ENCODE data around the gene COPS2. TPM values are rescaled to one million over a fixed set of nuclear protein-coding genes. Genes with fewer than 3 reads are reported as not detected.

The COPS2 gene
- total RNA-seq, 4 donors from 2014 or later: 55.2 to 69.4 (median 65.5) TPM

GRCh38 chr15:49101536-49101935, 53.9 kb downstream of the COPS2 start:
- no peak overlapping the region for H3K4me3 ChIP-seq
- no peak for DNase-seq (ENCODE audit: extremely low spot score)
- no peaks in the 10 kb centered on the region for H3K27me3 ChIP-seq
- intact Hi-C loops (cut with DNase I): no loop called here
- peaks cover 0 to 18% (median 10%) of the 10 kb centered on the region in 4 donors for H3K36me3 ChIP-seq
- TF ChIP-seq CTCF (IDR thresholded peaks at IDR 0.05) (no peak), EP300 (IDR thresholded peaks at IDR 0.05) (no peak), POLR2A (IDR thresholded peaks at IDR 0.05; ENCODE audit: low read depth) (no peak), POLR2AphosphoS5 (IDR thresholded peaks at IDR 0.05) (no peak)
- WGBS: 86% methylated on average over 2 of the region's 2 CpGs
- no peaks in the 10 kb centered on the region for H3K9me3 ChIP-seq
- no peaks in the 10 kb centered on the region for H3K4me1 ChIP-seq
- no peak overlapping the region for H3K27ac ChIP-seq (replicated peaks in 1 of 4)

- Histone ChIP-seq H3K27ac (replicated peaks in 1 of 4) (no peak overlapping the region), H3K27me3 (no peaks in the 10 kb centered on the region), H3K36me3 (no peaks in the 10 kb centered on the region), H3K9me3 (no peaks in the 10 kb centered on the region), H3K4me3 (no peak overlapping the region), H3K4me1 (no peaks in the 10 kb centered on the region)
- intact Hi-C loops (cut with DNase I): no loop called here
- TF ChIP-seq POLR2AphosphoS5 (IDR thresholded peaks at IDR 0.05) (no peak), CTCF (IDR thresholded peaks at IDR 0.05) (no peak), EP300 (IDR thresholded peaks at IDR 0.05) (no peak), POLR2A (IDR thresholded peaks at IDR 0.05; ENCODE audit: low read depth) (no peak)
- DNase-seq (ENCODE audit: extremely low spot score): no peak
Measured at GRCh38 chr15:49096090-49096750, 59.2 kb downstream of the COPS2 start.

- no peaks in the 10 kb centered on the region for H3K27me3 ChIP-seq
- H3K4me3 ChIP-seq: no peak overlapping the region
- no peaks in the 10 kb centered on the region for H3K9me3 ChIP-seq
- DNase-seq (ENCODE audit: extremely low spot score): no peak
- no peak overlapping the region for H3K27ac ChIP-seq (replicated peaks in 1 of 4)
- WGBS: 67% methylated on average over 1 of the region's 1 CpG
- H3K36me3 ChIP-seq: no peaks in the 10 kb centered on the region
- intact Hi-C loops (cut with DNase I): no loop called here
- TF ChIP-seq CTCF (IDR thresholded peaks at IDR 0.05) (no peak), POLR2AphosphoS5 (IDR thresholded peaks at IDR 0.05) (no peak), EP300 (IDR thresholded peaks at IDR 0.05) (no peak), POLR2A (IDR thresholded peaks at IDR 0.05; ENCODE audit: low read depth) (no peak)
- H3K4me1 ChIP-seq: no peaks in the 10 kb centered on the region
Measured at GRCh38 chr15:49094923-49095322, 60.5 kb downstream of the COPS2 start.

- H3K4me1 ChIP-seq: no peaks in the 10 kb centered on the region
- intact Hi-C loops (cut with DNase I): no loop called here
Measured at GRCh38 chr15:49093252-49094105, 61.9 kb downstream of the COPS2 start.

GRCh38 chr15:49088996-49089395, 66.4 kb downstream of the COPS2 start:
- no peaks in the 10 kb centered on the region for H3K4me1 ChIP-seq
- intact Hi-C loops (cut with DNase I): no loop called here
- DNase-seq (ENCODE audit: extremely low spot score): no peak
- H3K4me3 ChIP-seq: no peak overlapping the region
- H3K27me3 ChIP-seq: no peaks in the 10 kb centered on the region
- no peaks in the 10 kb centered on the region for H3K9me3 ChIP-seq
- no peak overlapping the region for H3K27ac ChIP-seq (replicated peaks in 1 of 4)
- H3K36me3 ChIP-seq: no peaks in the 10 kb centered on the region
- 87% methylated on average over 4 of the region's 4 CpGs for WGBS
- TF ChIP-seq CTCF (IDR thresholded peaks at IDR 0.05) (no peak), POLR2AphosphoS5 (IDR thresholded peaks at IDR 0.05) (no peak), POLR2A (IDR thresholded peaks at IDR 0.05; ENCODE audit: low read depth) (no peak), EP300 (IDR thresholded peaks at IDR 0.05) (no peak)

More at GRCh38 chr15:49093252-49094105, 61.9 kb downstream of the COPS2 start:
- Histone ChIP-seq H3K27ac (replicated peaks in 1 of 4) (no peak overlapping the region), H3K4me3 (no peak overlapping the region), H3K27me3 (no peaks in the 10 kb centered on the region), H3K36me3 (no peaks in the 10 kb centered on the region), H3K9me3 (no peaks in the 10 kb centered on the region)
- 83% methylated on average over 4 of the region's 4 CpGs for WGBS
- DNase-seq (ENCODE audit: extremely low spot score): no peak
- TF ChIP-seq EP300 (IDR thresholded peaks at IDR 0.05) (no peak), POLR2A (IDR thresholded peaks at IDR 0.05; ENCODE audit: low read depth) (no peak), POLR2AphosphoS5 (IDR thresholded peaks at IDR 0.05) (no peak)
